GM21423 (cell line): ENCODE data around the gene KIF26A.

Experiments
- ATAC-seq: cut with Tn5 transposase; IDR thresholded peaks from one replicate; pipeline ENCODE4 v1.9.1; 2021; ENCODE audit warnings: mild to moderate bottlenecking, moderate library complexity; ENCODE audit not compliant: unreplicated experiment

Gene KIF26A

DNA sequence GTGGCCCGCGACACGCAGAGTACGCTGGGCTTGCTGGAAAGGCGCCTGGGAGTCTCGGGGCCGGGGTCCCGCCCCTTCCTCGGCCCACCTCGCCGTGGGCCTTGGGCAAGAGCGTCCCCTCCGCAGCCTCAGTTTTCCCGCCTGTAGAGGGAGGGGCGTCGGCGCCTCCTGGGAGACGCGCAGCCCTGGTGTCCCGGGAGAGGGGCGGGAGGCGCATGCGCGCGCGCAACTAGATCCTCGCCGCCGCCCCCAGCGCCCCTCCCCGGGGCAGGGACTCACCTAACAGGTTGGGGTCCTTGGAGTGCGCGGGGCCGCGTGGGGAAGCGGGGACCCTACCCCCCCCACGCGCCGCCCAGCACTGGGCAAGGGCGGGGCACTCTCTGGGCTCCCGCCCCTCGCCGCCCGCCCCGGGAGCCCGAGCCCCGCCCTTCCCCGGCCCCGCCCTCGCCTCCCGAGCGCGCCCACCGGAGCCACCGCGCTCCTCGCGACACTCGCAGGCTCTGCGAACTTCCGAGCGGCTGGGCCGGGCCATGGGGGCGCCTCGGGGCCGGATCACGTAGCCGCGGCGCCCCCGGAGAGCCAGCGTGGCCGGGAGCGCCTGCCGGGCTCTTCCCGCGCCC, at the start of gene KIF26A:
Gene KIF26A (plus strand): TSS at position 490 of the 620 bp plus-strand sequence. CDS start 136 bp downstream, outside the sequence.
- no peak for ATAC-seq

DNA sequence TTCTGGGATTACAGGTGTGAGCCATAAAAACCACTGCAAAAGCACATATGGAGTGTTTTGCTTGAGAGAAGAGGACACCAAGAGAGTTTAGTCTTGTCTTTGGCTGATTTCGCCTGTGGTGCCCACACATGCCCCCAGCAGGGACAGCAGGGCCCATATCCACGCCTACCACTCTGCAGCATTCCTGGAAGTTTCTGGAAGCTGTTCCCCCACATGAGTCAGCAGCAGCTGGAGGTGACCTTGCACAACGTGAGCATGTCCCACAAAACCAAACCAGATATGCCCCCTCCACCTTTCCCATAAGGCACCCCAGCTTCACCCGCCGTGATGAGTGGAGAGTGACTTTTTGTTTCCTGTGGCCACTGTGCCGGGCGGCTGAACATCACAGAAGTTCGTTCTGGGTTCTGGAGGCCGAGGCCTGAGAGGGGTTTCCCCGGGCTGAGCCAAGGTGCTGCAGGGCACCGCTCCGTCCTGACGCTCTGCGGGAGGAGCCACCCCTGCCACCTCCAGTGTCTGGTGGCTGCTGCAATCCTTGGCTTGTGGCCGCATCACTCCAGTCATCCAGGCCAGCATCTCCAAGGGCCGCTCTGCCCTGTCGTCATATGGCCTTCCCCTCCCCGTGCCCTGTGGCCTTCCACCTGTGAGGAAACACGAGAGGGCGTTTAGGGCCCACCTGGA, 48.2 kb upstream of the KIF26A start:
- ATAC-seq: no peak

DNA sequence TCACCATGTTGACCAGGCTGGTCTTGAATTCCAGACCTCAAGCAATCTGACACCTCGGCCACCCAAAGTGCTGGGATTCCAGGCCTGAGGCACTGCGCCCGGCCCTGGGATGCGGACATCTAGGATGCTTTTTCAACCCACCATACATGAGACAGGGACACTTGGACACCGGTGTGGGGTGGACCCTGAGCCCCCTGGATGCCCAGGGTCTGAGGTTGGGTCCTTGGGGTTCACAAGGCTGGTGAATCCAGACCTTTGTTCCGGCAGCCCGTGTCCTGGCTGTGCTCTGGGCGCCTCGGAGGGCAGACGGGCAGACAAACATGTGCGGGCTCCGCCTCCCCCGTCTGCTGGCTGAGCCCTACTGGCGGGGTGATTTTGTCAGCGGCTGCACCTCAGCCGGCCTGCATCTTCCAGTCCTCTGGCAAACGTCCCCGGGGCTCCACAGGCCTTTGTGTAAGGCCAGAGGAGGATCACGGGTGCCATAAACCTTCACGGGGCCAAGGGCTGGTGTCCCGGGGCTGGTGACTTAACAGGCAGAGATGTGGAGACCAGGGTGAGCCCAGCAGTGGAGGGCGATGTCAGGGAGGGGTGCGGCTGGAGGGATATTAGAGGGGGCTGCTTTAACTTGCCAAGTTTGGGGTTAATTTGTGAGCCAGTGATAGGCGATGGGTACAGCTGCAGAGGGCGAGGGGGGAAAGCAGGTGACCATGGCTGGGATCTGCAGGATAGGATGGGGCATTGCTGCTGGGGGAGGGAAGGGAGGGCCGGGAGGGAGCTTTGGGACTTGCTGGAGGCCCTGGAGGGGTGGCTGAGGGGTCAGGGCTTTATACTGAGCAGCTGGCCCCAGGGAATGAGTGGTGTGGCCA, 47.1 kb upstream of the KIF26A start:
- ATAC-seq: no peak

DNA sequence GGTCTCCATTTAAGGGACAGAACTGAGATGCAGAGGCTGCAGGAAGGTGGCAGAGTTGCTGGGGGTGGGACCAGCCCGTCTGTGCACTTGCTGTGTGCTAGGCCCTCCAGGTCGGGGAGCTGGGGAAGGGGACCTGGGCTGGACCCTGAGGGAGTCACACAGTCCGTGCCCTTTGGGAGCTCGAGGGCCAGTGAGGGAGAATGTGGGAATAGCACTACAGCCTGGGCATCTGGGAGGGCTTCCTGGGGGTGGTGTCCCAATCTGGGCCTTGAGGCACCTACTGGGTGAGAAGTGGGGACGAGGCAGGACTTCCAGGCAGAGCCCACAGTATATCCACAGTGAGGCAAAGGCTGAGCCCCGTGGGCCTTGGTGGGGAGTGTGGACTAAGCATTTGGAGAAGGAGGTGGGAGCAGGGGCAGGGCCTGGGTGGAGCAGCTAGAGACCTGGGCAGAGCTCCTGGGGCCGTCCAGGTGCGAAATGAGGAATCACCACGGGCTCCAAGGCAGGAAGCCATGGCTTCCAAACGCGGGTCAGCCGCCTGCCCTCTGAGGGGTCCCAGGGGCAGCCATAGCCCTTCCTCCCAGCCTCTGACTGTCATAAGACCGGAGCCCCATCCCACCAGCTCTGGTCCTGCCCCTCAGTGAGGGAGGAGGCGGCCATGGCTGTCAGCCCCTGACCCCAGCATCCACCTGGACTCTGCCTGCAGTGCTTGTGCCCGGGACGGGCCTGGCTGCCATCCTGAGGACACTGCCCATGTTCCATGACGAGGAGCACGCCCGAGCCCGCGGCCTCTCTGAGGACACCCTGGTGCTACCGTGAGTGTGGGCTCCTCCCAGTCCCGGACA, 46.2 kb upstream of the KIF26A start:
- no peak for ATAC-seq

DNA sequence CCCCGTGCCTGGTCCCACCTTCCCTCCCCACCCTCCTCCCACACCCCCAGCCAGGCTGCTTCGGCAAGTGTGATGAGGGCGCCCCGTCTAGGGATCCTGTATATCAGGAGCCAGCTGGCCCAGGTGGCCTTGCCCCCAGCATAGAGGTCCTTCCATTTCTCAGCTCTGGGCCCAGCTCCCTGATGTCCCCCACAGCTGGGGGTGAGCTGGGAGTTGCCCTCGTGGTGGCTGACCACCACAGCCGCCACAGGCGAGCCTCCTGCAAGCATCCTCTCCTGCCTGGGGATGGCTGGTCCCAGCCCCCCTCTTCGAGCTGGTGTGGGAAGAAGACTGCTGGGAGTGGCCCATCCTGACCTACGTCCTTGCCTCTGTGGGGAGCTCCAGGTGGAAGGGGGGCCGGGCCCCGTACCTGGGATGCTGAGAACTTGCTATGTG, 45.4 kb upstream of the KIF26A start:
- no peak for ATAC-seq

DNA sequence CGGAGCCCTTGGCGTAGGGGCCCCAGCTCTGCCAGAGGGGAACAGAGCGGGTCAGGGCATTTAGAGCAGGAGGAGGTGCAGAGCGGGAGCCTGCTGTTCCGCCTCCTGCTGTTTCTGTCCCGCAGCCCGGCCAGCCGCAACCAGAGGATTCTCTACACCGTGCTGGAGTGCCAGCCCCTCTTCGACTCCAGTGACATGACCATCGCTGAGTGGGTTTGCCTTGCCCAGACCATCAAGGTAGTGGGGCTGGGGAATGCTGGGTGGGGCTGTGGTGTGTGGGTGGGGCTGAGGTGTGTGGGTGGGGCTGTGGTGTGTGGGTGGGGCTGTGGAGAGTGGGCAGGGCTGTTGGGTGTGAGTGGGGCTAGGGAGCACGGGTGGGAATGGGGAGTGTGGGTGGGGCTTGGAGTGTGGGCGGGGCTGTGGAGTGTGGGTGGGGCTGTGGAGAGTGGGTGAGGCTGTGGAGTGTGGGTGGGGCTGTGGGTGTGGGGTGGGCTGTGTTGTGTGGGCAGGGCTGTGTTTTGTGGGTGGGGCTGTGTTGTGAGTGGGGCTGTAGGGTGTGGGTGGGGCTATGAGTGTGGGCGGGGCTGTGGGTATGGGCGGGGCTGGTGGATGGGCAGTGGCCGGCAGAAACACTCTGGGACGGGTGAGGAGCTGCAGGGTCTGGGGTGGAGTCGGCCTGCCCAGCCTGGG, 44.9 kb upstream of the KIF26A start:
- no peak for ATAC-seq

DNA sequence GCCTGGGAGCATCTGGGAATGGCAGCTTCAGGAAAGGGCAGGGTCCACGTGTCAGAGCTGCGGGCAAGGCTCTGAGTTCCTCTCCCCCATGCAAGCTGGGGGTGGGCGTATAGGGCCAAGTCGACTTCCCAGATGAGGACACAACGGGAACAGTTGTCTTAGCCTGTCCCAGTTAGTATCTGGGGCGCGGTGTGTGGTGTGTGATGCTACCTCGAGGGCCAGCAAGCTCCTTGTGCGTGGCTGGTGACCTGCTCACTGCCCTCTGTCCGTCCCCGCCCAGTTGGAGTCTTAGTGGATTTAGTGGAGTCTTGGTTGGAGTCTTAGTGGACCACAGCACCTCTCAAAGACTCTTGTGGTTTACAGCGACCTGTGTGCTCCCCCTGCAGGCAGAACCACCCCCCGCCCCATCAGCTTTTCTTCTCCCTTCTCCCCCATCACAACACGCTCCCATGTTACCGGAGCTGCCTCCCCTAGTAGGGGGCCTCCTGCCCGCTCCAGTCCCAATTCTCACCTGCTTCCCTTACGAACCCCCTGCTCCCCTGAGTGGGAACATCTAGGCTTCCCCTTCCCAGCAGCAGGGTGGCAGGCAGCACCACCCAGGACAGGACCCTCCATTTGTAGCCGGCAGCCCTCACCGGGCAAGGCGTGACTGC, 44.2 kb upstream of the KIF26A start:
- ATAC-seq: no peak

DNA sequence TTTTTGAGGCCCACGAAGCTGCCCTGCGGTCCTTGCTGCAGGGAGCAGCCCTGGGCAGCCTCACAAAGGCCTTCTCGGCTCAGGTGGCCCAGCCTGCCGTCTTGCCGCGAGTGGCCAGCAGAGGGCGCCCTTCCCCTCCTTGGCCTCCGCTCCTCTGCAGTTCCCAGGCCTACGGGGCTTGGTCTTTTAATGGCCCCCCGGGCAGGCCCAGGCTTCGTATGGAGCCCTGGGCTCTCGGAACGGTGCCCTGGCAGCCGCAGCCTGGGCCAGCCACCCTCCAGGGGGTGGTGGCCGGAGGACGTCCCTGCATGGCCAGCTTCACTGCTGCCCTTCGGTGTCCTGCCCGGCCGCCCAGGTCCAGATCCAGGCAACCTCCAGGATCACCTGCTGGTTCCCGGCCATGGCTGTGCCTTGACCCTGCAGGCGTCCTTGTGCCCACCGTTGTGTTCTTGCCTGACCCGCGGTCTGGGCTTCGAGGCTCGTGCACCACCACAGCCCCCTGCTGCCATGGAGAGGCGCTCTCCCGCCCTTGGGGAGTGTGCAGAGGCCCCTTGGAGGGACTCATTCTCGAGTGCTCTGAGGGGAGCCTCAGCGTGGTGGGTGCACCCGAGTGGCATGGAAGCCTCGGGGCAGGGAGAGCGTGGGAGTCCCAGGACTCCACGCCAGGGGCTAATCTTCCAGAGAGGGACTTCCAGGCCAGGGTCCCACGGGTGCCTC, 43.5 kb upstream of the KIF26A start:
- no peak for ATAC-seq

DNA sequence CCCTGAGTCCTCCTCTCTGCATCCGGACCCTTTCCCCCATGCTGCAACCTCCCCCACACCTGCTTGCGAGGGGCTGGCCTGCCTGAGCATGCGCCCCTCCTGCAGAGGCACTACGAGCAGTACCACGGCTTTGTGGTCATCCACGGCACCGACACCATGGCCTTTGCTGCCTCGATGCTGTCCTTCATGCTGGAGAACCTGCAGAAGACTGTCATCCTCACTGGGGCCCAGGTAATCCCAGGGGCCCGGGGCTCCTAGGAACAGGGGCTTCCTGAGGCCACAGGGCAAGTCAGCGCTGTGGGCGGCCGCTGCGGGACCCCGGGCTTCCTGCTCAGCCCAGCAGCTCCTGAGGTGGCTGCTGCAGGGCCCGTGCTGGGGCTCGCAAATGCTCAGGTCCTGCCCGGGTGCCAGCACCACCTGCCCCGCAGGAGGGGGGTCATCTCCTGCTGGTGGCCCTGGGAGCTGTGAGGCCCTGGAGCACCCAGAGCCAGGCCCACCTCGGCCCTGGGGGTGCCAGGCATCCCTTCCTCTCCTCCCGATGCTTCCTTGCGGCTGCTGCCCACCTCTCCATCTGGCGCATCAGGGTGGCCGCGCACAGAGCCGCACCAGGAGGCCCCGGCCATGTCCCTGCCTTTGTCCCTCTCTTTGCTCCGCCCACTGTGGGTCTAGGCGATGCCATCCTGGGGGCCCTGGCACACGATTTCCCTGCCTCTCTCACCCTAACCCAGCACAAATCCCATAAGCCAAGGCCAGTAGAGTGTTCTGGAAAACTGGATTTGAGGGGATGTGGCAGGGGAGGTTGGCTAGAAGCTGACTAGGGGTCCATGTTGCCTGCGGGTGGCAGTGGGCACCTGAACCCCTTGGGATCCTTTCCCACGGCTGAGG, 42.7 kb upstream of the KIF26A start:
- no peak for ATAC-seq

DNA sequence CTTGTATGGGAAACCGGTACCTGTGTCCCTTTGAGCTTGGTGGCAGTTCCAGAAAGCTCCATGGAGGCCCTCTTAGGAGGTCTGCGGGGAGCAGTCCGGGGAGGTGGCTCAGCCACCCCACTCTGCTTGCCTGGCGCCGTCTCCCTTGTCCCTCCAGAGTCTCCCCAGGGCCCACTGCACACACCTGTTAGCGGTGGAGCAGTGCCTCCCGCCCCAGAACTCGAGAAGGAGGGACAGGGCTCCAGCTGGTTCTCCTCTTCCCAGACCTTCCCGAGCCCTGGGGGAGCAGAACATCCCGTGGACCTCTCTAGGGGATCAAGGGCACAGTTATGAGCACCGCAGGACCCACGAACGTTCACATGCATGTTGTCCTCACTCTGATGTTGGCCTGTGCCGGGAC, 42.1 kb upstream of the KIF26A start:
- no peak for ATAC-seq

DNA sequence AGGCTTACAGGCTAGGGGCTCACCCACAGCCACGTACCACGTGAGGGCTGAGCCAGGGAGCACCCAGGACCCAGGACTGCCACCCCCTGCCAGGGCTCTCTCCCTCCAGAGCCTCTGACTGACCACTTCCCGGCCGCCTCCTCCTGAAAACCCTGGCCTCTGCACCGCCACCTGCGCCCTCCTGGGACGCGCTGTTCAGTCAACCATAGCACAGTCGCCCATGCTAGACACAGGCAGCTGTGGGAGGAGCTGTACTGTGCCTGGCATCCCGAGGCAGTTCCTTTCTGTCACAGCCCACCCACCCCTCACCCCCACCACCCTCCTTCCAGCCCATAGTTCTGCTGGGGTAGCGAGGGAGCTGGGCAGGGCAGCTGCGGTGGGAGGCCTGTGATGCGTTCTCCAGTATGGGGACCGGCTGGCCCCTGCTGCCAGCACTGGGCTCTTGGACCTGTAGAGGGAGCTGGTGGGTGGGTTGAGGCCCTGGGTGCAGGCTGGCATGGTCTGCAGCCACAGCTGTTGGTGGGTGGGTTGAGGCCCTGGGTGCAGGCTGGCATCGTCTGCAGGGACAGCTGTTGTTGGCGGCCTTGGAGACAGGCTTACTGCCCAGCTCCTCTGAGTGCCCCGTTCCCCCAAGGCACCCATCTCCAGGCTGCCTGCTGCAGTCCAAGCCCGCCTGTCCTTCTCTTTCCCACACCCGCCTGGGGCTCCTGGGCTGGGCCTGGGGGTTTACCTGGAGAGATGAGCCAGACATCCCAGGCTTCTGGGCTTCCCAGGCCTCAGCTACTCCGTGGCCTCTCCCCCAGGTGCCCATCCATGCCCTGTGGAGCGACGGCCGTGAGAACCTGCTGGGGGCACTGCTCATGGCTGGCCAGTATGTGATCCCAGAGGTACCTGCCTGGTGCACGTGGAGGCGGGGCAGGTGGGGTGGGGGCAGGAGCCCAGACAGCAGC, 41.4 kb upstream of the KIF26A start:
- ATAC-seq: no peak

DNA sequence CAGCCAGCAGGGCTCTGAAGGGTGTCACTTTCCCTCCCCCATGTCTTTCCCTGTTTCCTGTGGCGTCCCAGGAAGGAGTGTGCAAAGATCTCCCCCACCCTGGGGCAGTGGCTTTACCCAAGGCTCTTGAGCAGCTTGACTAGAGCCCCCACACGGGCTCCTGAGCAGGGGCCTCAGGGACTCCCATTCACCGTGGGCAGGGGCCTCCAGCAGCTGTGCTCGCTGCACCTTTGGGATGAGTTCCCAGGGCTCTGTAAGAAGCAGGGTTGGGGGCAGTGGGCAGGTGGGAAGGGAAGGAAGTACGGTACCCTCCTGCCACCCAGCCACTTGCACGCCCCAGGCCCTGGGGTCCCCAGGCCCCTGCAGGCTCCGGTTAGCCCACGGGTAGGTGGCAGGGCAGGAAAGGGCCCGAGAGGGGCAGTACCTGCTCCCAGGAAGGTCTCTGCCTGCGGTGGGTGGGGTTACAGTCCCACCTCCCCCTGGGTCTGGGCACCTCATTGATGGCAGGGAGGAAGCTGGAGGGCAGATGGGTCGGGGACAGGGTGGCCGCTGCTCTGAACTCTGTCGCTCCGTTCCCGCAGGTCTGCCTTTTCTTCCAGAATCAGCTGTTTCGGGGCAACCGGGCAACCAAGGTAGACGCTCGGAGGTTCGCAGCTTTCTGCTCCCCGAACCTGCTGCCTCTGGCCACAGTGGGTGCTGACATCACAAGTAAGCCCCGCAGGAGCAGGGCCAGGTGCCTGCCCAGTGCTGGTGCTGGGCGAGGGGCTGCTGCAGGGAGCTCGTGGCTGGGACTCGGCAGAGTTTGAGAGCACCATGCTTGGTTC, 39.9 kb upstream of the KIF26A start:
- no peak for ATAC-seq

DNA sequence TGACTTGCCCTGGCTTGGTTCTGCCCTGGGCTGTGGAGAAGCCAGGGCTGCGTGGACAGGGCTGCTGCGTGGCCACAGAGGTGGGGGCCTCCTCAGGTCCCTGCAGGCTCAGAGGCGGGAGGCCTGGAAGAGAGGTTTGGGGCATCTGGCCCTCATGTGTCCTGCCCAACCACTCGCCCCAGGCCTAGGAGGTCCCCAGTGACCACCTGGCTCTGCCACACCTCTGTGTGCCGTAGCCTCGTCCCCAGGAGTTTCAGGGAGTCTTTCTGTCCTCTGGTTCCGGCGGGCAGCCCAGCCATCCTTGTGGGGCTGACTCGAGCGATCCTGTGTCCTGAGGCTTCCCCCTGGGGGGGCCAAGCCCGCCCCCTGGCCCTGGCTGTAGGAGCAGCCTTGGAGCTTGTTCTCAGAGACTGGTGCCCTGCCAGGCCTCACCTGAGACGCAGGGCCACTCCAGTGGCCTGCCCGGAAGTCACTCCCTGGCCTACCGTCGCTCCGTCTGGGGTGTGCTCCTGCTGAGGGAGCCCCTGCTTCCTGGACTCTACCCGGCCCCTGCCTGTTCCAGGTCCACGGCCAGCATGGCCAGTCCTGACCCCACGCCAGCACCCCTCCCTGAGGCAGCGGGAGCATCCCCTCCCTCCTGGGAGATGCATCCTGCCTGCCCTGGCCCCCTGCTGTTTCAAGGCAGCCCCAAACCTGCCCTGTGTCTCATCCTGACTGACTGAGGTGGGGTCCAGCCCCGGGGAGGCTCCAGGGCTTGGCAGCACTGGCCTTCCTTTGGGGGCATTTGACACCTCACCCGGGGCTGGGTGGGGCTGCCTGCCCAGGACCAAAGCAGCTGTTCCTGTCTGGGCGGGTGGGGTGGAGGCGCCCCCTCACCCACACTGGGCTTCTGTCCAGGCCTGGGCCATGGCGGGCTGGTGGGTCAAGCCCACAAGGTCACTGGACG, 39.0 kb upstream of the KIF26A start:
- ATAC-seq: no peak

DNA sequence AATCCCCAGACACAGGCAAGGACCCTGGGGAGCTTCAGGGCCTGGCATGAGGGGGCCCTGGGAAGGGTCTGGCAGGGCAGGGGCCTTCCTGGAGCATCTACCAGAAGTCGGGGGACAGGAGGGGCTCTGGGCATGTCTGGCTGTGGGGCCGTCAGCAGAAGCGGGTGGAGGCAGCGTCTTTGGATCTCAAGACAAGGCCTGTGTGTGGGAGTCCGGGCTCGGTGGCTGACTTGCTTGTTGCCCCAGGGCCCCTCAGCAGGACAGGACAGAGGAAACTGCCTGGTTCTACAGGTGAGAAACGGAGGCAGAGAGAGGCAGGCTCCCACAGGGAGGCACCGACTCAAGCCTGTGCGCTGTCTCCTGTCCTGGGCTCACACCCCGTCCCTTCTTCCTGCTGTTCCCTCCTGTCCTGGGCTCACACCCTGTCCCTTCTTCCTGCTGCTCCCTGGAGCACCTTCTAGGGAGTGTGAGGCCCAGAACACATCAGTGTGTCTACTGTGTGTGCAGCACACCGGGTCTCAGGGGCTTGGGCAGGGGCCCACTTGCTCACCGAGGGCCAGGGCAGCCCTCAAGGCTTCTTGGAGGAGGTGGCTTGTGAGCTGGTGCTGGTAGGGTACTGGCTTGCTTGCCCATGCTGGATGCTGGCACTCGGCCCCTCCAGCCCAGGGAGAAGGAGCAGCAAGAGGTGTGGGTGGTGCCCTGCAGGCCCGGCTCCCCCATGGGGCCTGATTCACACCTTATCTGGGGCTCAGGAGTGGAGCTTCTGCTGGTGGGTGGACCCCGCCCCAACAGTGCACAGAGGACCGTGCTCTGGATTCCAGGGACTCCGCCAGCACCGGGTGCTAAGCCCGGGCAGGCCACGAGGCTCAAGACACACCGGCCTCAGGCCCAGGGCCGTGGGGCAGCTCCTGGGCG, 38.0 kb upstream of the KIF26A start:
- ATAC-seq: no peak
